ENCODE measurements around the gene TNFSF11. TPM values are rescaled to one million over a fixed set of nuclear protein-coding genes. Genes with fewer than 3 reads are reported as not detected.

Gene TNFSF11
- total RNA-seq, 1 donor from 2014 or later, result not detected

GRCh38 chr13:42654212-42654611 is 80.3 kb downstream of the TNFSF11 start:
- H3K4me3 ChIP-seq, result no peak overlapping the region
- intact Hi-C loops (cut with DNase I), result no loop called here
- no peaks in the 10 kb centered on the region for H3K9me3 ChIP-seq
- H3K36me3 ChIP-seq, result no peaks in the 10 kb centered on the region
- no peak overlapping the region for H3K27ac ChIP-seq
- no peaks in the 10 kb centered on the region for H3K27me3 ChIP-seq
- H3K4me1 ChIP-seq, result no peaks in the 10 kb centered on the region
- no peak for DNase-seq (ENCODE audit: extremely low spot score in 2 of 2)
- TF ChIP-seq POLR2A (IDR thresholded peaks at IDR 0.05) (no peak), POLR2AphosphoS5 (IDR thresholded peaks at IDR 0.05; ENCODE audit: insufficient read depth in 1 of 2, low read depth in 1 of 2) (no peak)
- TF ChIP-seq, protein P1, sequence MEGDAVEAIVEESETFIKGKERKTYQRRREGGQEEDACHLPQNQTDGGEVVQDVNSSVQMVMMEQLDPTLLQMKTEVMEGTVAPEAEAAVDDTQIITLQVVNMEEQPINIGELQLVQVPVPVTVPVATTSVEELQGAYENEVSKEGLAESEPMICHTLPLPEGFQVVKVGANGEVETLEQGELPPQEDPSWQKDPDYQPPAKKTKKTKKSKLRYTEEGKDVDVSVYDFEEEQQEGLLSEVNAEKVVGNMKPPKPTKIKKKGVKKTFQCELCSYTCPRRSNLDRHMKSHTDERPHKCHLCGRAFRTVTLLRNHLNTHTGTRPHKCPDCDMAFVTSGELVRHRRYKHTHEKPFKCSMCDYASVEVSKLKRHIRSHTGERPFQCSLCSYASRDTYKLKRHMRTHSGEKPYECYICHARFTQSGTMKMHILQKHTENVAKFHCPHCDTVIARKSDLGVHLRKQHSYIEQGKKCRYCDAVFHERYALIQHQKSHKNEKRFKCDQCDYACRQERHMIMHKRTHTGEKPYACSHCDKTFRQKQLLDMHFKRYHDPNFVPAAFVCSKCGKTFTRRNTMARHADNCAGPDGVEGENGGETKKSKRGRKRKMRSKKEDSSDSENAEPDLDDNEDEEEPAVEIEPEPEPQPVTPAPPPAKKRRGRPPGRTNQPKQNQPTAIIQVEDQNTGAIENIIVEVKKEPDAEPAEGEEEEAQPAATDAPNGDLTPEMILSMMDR (IDR thresholded peaks at IDR 0.05), result no peak

DNA sequence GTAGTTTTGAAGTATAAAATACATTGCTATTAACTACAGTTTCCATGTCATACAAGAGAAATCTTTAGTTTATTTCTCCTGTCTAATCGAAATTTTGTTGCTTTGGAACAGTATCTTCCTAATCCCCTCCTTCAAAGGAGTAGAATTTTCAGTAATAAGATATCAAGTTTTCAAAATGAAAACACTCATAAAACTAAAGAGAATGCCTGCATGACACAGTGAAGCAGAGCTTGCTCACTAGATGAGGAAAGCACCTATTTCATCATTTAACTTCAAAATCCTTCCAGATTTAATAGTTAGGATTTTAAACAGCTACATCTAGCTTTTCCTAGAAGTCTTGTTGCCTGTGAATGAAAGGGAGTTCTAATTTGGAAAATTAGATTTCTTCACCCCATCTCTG is 80.8 kb downstream of the TNFSF11 start:
- no peaks in the 10 kb centered on the region for H3K36me3 ChIP-seq
- no peaks in the 10 kb centered on the region for H3K9me3 ChIP-seq
- no peaks in the 10 kb centered on the region for H3K27me3 ChIP-seq
- H3K27ac ChIP-seq, result no peak overlapping the region
- DNase-seq (ENCODE audit: extremely low spot score in 2 of 2), result no peak
- intact Hi-C loops (cut with DNase I), result no loop called here
- no peak overlapping the region for H3K4me3 ChIP-seq
- TF ChIP-seq, protein P1 (IDR thresholded peaks at IDR 0.05), result no peak
- TF ChIP-seq POLR2A (IDR thresholded peaks at IDR 0.05) (no peak), POLR2AphosphoS5 (IDR thresholded peaks at IDR 0.05; ENCODE audit: insufficient read depth in 1 of 2, low read depth in 1 of 2) (no peak)
- H3K4me1 ChIP-seq, result no peaks in the 10 kb centered on the region

DNA sequence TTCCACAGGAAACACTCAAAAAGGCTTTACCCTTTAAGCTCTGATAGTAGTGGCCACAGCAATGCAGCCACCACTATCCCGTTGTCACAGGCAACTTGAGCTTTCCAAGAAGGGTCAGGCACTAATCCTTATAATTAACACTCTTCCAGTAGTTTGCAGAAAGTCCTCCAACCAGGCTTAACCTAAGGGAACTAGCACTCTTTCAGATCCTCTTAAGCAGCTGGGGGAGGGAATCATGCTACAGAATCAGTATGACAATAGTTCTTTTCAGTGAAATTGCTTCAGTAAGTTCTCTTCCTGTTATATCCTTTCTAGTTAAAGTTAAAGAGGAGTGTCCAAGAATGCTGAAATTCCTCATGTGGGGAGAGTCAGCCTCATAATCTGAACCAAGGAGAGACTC is 82.2 kb downstream of the TNFSF11 start:
- no peak for DNase-seq (ENCODE audit: extremely low spot score in 2 of 2)
- intact Hi-C loops (cut with DNase I), result no loop called here

DNA sequence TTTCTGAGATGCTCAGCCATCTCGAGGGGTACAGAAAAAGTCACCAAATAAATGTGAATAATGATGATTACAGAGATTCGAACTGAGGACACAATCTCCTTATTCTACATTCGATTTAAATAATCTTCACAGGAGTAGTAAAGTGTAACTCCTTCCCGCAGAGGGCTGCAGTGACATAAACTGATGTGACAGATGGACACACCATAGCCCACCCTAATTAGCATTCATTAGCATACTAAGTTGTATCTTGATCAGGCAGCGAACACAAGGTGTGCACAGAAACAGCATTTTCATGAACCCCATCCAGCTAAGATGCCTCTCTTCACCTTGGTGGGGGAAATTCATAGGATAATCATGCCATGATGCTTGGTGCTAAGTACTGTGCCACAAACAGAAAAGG is 83.0 kb downstream of the TNFSF11 start:
- intact Hi-C loops (cut with DNase I), result no loop called here
- H3K27ac ChIP-seq, result no peak overlapping the region
- H3K9me3 ChIP-seq, result no peaks in the 10 kb centered on the region
- no peak for DNase-seq (ENCODE audit: extremely low spot score in 2 of 2)
- no peaks in the 10 kb centered on the region for H3K4me1 ChIP-seq
- H3K4me3 ChIP-seq, result no peak overlapping the region
- H3K27me3 ChIP-seq, result no peaks in the 10 kb centered on the region
- no peaks in the 10 kb centered on the region for H3K36me3 ChIP-seq
- TF ChIP-seq POLR2A (IDR thresholded peaks at IDR 0.05) (no peak), POLR2AphosphoS5 (IDR thresholded peaks at IDR 0.05; ENCODE audit: insufficient read depth in 1 of 2, low read depth in 1 of 2) (no peak)
- TF ChIP-seq, protein P1 (IDR thresholded peaks at IDR 0.05), result no peak

More for the DNA sequence above, 82.2 kb downstream of the TNFSF11 start:
- Histone ChIP-seq H3K4me3 (no peak overlapping the region), H3K9me3 (no peaks in the 10 kb centered on the region), H3K36me3 (no peaks in the 10 kb centered on the region), H3K4me1 (no peaks in the 10 kb centered on the region), H3K27ac (no peak overlapping the region), H3K27me3 (no peaks in the 10 kb centered on the region)
- TF ChIP-seq POLR2AphosphoS5 (IDR thresholded peaks at IDR 0.05; ENCODE audit: insufficient read depth in 1 of 2, low read depth in 1 of 2) (no peak), POLR2A (IDR thresholded peaks at IDR 0.05) (no peak)
- TF ChIP-seq, protein P1 (IDR thresholded peaks at IDR 0.05), result no peak

Other genes starting within 250 kb of the TNFSF11 start
- not detected for gene FAM216B, start 207.4 kb downstream of the TNFSF11 start, total RNA-seq